ENCODE measurements around the gene CAMK4. TPM values are rescaled to one million over a fixed set of nuclear protein-coding genes. Genes with fewer than 3 reads are reported as not detected.

The CAMK4 gene
- total RNA-seq, 4 donors from 2014 or later, result 0.49 to 4.1 (median 0.94) TPM

GRCh38 chr5:111242606-111243005, 18.4 kb downstream of the CAMK4 start:
- TF ChIP-seq CTCF (IDR thresholded peaks at IDR 0.05) (no peak), POLR2A (IDR thresholded peaks at IDR 0.05) (no peak)
- intact Hi-C loops (cut with DNase I; ENCODE audit: low total_unique reads), result no loop called here
- WGBS, 2 donors, result 74 to 85% methylated on average over 10 of the region's 10 CpGs
- H3K4me3 ChIP-seq (ENCODE audit: low read depth, poor library complexity, severe bottlenecking), result no peak overlapping the region
- no peak for DNase-seq (ENCODE audit: low spot score in 2 of 2)

GRCh38 chr5:111243318-111243717, 19.1 kb downstream of the CAMK4 start:
- TF ChIP-seq POLR2A (IDR thresholded peaks at IDR 0.05) (no peak), CTCF (IDR thresholded peaks at IDR 0.05) (no peak)
- no peak overlapping the region for H3K4me3 ChIP-seq (ENCODE audit: low read depth, poor library complexity, severe bottlenecking)
- WGBS, 2 donors, result 60 to 74% methylated on average over 1 of the region's 1 CpG
- intact Hi-C loops (cut with DNase I; ENCODE audit: low total_unique reads), result no loop called here
- DNase-seq (ENCODE audit: low spot score in 2 of 2), result no peak

- intact Hi-C loops (cut with DNase I; ENCODE audit: low total_unique reads), result no loop called here
- WGBS, 2 donors, result 92 to 94% methylated on average over 2 of the region's 2 CpGs
- TF ChIP-seq POLR2A (IDR thresholded peaks at IDR 0.05) (no peak), CTCF (IDR thresholded peaks at IDR 0.05) (no peak)
- no peak overlapping the region for H3K4me3 ChIP-seq (ENCODE audit: low read depth, poor library complexity, severe bottlenecking)
- DNase-seq (ENCODE audit: low spot score in 2 of 2), result no peak
Observed at GRCh38 chr5:111245654-111246053, 21.5 kb downstream of the CAMK4 start.

GRCh38 chr5:111246459-111246858, 22.3 kb downstream of the CAMK4 start:
- 94 to 97% methylated on average over 1 of the region's 1 CpG for WGBS, 2 donors
- DNase-seq (ENCODE audit: low spot score in 2 of 2), result no peak
- intact Hi-C loops (cut with DNase I; ENCODE audit: low total_unique reads), result no loop called here
- H3K4me3 ChIP-seq (ENCODE audit: low read depth, poor library complexity, severe bottlenecking), result no peak overlapping the region
- TF ChIP-seq POLR2A (IDR thresholded peaks at IDR 0.05), result no peak
- TF ChIP-seq CTCF (IDR thresholded peaks at IDR 0.05), result no peak

GRCh38 chr5:111248571-111248970, 24.4 kb downstream of the CAMK4 start:
- DNase-seq (ENCODE audit: low spot score in 2 of 2), result no peak
- no peak overlapping the region for H3K4me3 ChIP-seq (ENCODE audit: low read depth, poor library complexity, severe bottlenecking)
- no peak for TF ChIP-seq POLR2A (IDR thresholded peaks at IDR 0.05)
- no peak for TF ChIP-seq CTCF (IDR thresholded peaks at IDR 0.05)
- 83 to 90% methylated on average over 3 of the region's 3 CpGs for WGBS, 2 donors
- intact Hi-C loops (cut with DNase I; ENCODE audit: low total_unique reads), result no loop called here

GRCh38 chr5:111251921-111252320, 27.7 kb downstream of the CAMK4 start:
- TF ChIP-seq POLR2A (IDR thresholded peaks at IDR 0.05) (no peak), CTCF (IDR thresholded peaks at IDR 0.05) (no peak)
- intact Hi-C loops (cut with DNase I; ENCODE audit: low total_unique reads), result no loop called here
- WGBS, 2 donors, result 54 to 56% methylated on average over 6 of the region's 6 CpGs
- H3K4me3 ChIP-seq (ENCODE audit: low read depth, poor library complexity, severe bottlenecking), result no peak overlapping the region
- DNase-seq (ENCODE audit: low spot score in 2 of 2), result no peak
